IPS DF 6.9 (cell line): ENCODE measurements around the gene PAQR7.
A peak's percentile ranks its signal among the peaks of the same experiment; 100 is the strongest.

Source experiments
- DNase-seq: peaks from one replicate; pipeline ENCODE4 v3.0.0-alpha.2; 2013; ENCODE audit warnings: low read depth, low spot score
- H3K27ac ChIP-seq: one replicate; pipeline ENCODE4 v1.5.1; 2013; ENCODE audit warnings: low read length, control low read depth
- H3K27me3 ChIP-seq: 2 replicates; pipeline ENCODE4 v1.6.1; 2013; ENCODE audit warnings: mild to moderate bottlenecking, low read length; ENCODE audit not compliant: control insufficient read depth, insufficient read depth
- H3K36me3 ChIP-seq: 2 replicates; pipeline ENCODE4 v1.6.1; 2013; ENCODE audit warnings: low read length; ENCODE audit not compliant: control insufficient read depth, insufficient read depth
- H3K4me1 ChIP-seq: 2 replicates; pipeline ENCODE4 v1.6.1; 2013; ENCODE audit warnings: low read length; ENCODE audit not compliant: control insufficient read depth, insufficient read depth
- H3K4me3 ChIP-seq: 2 replicates; pipeline ENCODE4 v1.5.1; 2013; ENCODE audit warnings: mild to moderate bottlenecking, low read length
- H3K9me3 ChIP-seq: 2 replicates; pipeline ENCODE4 v1.6.1; 2013; ENCODE audit warnings: low read length, inconsistent platforms; ENCODE audit not compliant: control insufficient read depth, insufficient read depth
- WGBS: extraction: QIAGEN DNeasy Blood & Tissue Kit; methylation state at CpG from one replicate; pipeline ENCODE4 v1.1.7; 2013; ENCODE audit warnings: mixed read lengths, missing lambda C conversion rate; ENCODE audit not compliant: insufficient read length, insufficient coverage; 5-methylcytosine and 5-hydroxymethylcytosine counted together

Gene PAQR7

DNA sequence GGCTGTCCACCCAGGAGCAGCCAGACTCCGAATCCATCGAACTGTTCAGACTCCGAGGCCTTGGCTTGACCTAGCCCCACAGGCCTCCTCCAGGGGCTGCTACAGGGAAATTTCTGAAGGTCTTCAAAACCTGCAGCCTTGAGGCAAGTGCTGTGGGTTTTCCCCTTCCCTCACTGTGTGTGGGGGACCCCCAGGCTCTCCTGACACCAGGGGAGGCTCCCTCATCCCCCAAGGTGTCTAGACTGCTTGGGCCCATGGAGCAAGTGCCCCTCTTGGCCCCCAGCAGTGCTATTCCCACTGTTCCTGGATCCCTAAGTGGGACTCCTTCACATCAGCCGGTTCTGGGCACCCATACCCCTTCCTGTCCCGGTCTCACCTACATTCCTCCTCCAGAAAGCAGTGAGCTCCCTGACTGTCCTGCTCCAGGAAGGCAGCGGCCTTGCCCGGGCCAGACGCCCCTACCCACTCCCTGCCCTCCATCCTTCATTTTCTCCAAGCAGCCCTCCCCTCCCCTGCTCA lies 814 bp downstream of the PAQR7 start:
- no peak overlapping the region for H3K27ac ChIP-seq
- peak overlapping the region; percentile 60; the same call in 1 of the 2 replicates for H3K4me3 ChIP-seq
- DNase-seq = no peak
- no peaks in the 10 kb centered on the region for H3K27me3 ChIP-seq
- no peaks in the 10 kb centered on the region for H3K36me3 ChIP-seq
- WGBS = no CpG with 5 or more reads among the region's 8 CpGs
- H3K4me1 ChIP-seq = no peaks in the 10 kb centered on the region
- no peaks in the 10 kb centered on the region for H3K9me3 ChIP-seq

DNA sequence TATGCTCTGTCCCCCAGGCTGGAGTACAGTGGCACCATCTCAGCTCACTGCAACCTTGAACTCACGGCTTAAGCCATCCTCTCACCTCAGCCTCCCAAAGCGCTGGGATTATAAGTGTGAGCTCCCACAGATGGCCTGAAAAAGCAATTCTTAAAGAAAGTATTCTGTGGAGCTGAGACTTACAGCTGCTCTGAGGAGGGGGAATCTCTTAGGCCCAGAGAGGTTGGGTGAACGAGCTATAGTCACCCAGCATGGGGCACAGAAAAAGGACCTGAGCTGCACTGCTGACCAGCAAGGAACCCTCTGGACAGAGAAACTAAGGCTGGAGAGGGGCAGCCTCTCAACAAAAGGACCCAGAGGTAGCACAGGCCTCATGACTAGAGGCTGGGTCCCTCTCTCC lies 1.3 kb downstream of the PAQR7 start:
- no CpG with 5 or more reads among the region's 3 CpGs for WGBS
- Histone ChIP-seq H3K27me3 (no peaks in the 10 kb centered on the region), H3K36me3 (no peaks in the 10 kb centered on the region), H3K27ac (no peak overlapping the region), H3K4me3 (no peak overlapping the region), H3K4me1 (no peaks in the 10 kb centered on the region), H3K9me3 (no peaks in the 10 kb centered on the region)
- no peak for DNase-seq

DNA sequence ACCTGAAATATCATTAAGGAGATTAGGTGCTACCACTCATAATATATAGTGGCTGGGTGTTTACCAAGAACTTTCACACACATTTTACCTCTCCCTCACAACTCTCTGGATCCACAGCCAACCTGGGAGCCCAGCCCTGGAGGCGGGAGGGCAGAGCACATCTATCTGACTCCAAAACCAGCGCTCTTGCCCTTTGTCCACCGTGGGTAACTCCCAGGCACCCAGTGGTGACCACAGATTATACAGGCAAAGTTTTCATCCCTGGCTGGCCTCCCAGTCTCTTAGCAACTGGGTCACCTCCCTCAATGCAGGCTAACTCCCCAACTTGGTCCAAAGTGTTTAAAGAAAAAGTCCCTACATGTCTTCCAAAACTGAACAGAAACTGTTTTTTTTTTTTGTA lies 2.4 kb downstream of the PAQR7 start:
- no peak overlapping the region for H3K4me3 ChIP-seq
- no peaks in the 10 kb centered on the region for H3K27me3 ChIP-seq
- H3K27ac ChIP-seq = no peak overlapping the region
- no peak for DNase-seq
- no peaks in the 10 kb centered on the region for H3K4me1 ChIP-seq
- H3K9me3 ChIP-seq = no peaks in the 10 kb centered on the region
- H3K36me3 ChIP-seq = no peaks in the 10 kb centered on the region
- WGBS = no CpG with 5 or more reads among the region's 3 CpGs

DNA sequence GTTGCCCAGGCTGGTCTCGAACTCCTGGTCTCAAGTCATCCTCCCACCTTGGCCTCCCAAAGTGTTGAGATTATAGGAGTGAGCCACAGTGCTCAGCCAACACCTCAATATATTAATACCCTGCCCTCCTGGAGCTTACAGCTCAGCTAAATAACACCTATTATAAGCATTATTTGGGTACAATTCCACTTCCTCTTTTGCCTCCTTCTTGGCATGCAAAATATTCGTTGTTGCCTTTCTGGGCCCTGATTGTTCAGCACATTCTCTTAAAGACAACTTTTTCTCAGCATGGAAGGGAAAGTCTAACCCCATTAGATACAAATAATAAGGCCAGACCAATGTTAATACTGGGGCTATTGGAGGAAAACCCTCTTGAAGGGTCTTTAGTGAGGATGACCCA lies 2.8 kb downstream of the PAQR7 start:
- Histone ChIP-seq H3K27me3 (no peaks in the 10 kb centered on the region), H3K36me3 (no peaks in the 10 kb centered on the region), H3K9me3 (no peaks in the 10 kb centered on the region), H3K4me1 (peaks cover 2% of the 10 kb centered on the region; the same call in 1 of the 2 replicates), H3K27ac (no peak overlapping the region), H3K4me3 (no peak overlapping the region)
- no CpG with 5 or more reads among the region's 2 CpGs for WGBS
- no peak for DNase-seq

DNA sequence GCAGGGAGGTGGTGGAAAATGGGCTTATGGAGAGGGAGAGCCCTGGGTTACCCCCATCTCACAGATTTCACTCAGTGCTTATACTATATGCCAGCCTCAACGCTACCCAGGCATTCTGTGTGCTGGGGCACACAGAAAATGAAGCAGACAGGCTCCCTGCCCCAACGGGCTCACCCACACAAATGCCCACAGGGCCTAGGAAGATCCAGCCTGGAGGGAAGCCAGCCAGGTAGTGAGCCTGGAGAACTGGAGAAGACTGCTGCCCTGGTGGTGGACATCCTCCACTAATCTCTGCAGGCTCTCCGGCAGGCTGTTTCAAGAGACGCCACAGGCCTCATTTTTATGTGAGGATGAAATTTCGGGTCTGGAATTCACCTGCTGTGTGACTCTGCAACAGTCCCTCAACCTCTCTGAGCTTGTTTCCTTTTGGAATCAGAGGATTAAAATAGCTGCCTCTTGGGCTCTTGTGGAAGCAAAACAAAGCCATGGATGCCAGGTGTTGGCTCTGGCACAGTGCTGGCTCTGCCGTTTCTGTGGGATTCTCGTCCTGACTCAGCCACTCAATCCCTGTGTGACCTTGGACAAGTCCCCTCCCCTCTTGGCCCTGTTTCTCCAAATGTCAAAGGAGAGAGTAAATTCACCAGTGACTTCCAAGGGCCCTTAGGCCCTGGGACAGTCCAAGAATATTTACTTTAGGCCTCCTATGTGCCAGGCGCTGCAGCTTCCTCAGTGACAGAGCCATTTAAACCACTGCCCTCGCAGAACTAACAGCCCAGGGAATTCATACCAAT lies 3.6 kb downstream of the PAQR7 start:
- Histone ChIP-seq H3K9me3 (no peaks in the 10 kb centered on the region), H3K27ac (no peak overlapping the region), H3K27me3 (no peaks in the 10 kb centered on the region), H3K4me3 (no peak overlapping the region), H3K36me3 (no peaks in the 10 kb centered on the region), H3K4me1 (peaks cover 2% of the 10 kb centered on the region; the same call in 1 of the 2 replicates)
- no peak for DNase-seq
- WGBS = no CpG with 5 or more reads among the region's 9 CpGs

DNA sequence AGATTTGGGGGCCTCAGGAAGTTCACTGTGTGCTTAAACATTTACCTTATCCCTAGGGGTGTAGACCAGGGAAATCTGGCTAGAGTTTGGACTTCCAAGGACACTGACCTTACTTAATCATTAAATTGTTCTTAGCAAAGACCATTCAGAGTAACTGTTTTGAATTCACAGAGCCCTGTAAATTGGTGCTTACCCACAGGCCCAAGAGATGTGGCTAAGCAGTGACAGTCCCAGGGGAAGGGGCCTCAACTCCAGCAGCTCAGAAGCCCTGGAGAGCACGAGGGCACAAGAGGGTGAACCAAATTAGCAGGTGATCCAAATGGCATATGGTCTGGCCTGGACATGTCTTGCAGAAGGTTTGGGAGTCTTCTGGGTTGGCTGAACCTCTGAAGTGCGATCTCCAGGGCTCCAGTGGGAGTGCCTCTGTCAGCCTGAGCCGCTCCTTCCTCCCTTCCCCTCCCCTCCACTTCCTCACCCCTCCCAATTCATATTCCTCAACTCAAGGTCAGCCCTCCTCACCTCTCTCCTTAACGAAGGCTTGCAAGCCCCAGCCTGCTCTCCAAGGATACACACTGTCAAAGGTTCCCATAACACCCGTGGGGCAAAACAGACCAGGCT lies 4.3 kb downstream of the PAQR7 start:
- peaks cover 2% of the 10 kb centered on the region; the same call in 1 of the 2 replicates for H3K4me1 ChIP-seq
- no peaks in the 10 kb centered on the region for H3K9me3 ChIP-seq
- H3K4me3 ChIP-seq = no peak overlapping the region
- H3K27ac ChIP-seq = no peak overlapping the region
- H3K27me3 ChIP-seq = no peaks in the 10 kb centered on the region
- DNase-seq = no peak
- WGBS = no CpG with 5 or more reads among the region's 5 CpGs
- H3K36me3 ChIP-seq = no peaks in the 10 kb centered on the region

DNA sequence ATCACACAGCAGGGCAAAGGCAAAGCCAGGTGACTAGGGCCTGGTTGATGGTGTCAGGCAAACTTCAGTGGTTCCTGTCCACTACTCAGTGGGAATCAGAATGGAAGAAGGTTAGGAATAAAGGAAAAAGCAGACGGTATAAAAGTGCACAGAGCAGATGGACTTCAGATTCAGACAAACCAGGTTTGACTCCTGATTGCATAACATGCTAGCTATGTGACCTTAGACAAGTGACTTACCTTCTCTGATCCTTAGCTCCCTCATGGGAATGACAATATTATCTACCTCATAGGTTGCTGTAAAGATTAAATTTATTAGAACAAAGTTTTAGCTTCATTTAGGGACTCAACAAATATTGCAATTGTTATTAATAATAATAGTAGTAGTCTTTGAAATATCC lies 4.9 kb downstream of the PAQR7 start:
- DNase-seq = no peak
- Histone ChIP-seq H3K27ac (no peak overlapping the region), H3K4me1 (peaks cover 2% of the 10 kb centered on the region; the same call in 1 of the 2 replicates), H3K4me3 (no peak overlapping the region), H3K9me3 (no peaks in the 10 kb centered on the region), H3K36me3 (no peaks in the 10 kb centered on the region), H3K27me3 (no peaks in the 10 kb centered on the region)
- WGBS = no CpG with 5 or more reads among the region's 1 CpG

DNA sequence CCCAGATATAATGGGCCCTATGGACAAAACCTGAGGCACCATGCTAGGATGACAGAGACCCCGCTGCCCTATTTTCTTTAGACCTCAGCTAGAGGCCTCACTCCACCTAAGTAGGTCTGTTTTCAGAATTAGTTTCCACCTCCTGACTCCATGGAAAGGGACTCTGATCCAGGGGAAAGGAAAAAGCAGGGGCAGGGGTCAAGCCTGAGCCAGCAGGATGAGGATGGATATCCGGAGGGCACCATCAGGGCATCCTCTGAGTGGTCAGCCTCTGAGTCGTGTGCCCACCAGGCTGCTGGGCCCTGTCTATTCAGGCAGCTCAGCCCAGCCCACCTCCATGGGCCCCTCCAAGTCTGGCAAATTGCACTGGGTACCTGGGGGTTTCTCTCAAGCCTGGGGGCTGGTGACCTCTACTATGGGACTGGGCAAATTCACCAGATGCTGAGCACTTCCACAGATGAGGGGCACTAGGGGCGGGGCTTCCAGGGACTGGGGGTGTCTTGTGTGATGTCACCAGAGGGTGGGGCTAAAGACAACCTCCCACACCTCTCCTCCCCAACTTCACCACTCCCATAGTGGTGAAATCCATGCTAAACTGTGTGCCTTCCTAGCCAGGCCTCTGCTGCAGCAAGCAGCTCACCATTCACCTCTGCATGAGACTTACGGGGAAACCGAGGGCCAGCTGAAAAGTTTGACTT lies 5.5 kb downstream of the PAQR7 start:
- DNase-seq = no peak
- H3K27ac ChIP-seq = no peak overlapping the region
- WGBS = no CpG with 5 or more reads among the region's 6 CpGs

DNA sequence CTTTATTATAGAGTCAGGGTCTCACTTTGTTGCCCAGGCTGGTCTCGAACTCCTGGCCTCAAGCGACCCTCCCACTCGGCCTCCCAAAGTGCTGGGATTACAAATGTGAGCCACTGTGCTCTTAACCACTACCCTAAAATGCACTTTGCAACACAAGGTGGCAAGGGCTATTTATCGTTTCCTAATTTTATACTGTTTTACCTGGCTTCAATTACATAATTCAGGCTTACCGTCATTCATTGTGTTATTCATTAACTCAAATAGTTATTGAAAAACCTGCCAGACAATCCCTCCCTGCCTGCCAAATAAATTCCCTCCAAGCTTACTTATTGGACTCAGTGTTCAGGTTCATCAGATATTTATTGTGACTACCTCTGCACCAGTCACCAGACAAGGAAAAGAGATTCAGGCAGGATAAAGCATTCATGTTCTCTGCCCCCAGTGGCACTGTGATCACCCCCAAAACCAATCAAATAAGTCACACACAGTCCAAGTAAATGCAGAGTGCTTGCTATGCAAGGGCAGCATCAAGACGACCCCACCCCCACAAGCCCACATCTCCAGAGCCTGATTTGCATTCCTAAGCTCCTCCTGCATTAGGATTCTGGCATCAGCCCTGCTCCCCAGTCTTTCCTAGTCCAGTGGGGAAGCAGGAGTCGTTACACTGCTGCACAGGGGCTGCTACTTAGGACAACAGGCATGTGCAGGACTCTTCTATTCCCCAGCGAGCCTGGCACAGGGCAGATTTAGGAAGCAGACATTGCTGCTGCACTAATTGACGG lies 8.1 kb downstream of the PAQR7 start:
- no CpG with 5 or more reads among the region's 9 CpGs for WGBS
- H3K9me3 ChIP-seq = no peaks in the 10 kb centered on the region
- H3K36me3 ChIP-seq = no peaks in the 10 kb centered on the region
- no peak overlapping the region for H3K27ac ChIP-seq
- H3K4me3 ChIP-seq = no peak overlapping the region
- no peak for DNase-seq
- peaks cover 2% of the 10 kb centered on the region; the same call in 1 of the 2 replicates for H3K4me1 ChIP-seq
- H3K27me3 ChIP-seq = no peaks in the 10 kb centered on the region

More for the DNA sequence above, 5.5 kb downstream of the PAQR7 start:
- H3K36me3 ChIP-seq = no peaks in the 10 kb centered on the region
- no peaks in the 10 kb centered on the region for H3K9me3 ChIP-seq
- no peaks in the 10 kb centered on the region for H3K27me3 ChIP-seq
- H3K4me1 ChIP-seq = peaks cover 2% of the 10 kb centered on the region; the same call in 1 of the 2 replicates
- no peak overlapping the region for H3K4me3 ChIP-seq

DNA sequence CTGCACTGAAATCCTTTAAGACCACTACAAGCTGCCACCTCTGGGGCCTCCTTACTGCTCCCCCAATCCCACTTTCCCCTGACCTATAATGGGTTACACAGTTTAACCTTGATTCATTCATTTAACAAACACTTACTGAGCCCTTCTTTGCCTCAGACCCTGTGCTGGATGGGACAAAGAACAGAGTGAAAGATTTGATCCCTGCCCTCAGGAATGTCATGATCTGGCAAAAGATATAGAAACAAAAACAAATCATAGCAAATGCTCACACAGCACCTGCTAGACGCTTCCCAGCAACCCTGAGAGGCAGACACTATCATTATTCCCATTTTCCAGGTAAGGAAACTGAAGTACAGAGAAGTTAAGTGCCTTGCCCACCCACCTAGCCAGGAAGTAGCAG lies 9.2 kb downstream of the PAQR7 start:
- no peak overlapping the region for H3K27ac ChIP-seq
- H3K36me3 ChIP-seq = no peaks in the 10 kb centered on the region
- WGBS = no CpG with 5 or more reads among the region's 1 CpG
- DNase-seq = no peak
- H3K27me3 ChIP-seq = no peaks in the 10 kb centered on the region
- no peaks in the 10 kb centered on the region for H3K9me3 ChIP-seq
- peaks cover 2% of the 10 kb centered on the region; the same call in 1 of the 2 replicates for H3K4me1 ChIP-seq
- H3K4me3 ChIP-seq = no peak overlapping the region
